ENCODE data around the gene GAL.

DNA sequence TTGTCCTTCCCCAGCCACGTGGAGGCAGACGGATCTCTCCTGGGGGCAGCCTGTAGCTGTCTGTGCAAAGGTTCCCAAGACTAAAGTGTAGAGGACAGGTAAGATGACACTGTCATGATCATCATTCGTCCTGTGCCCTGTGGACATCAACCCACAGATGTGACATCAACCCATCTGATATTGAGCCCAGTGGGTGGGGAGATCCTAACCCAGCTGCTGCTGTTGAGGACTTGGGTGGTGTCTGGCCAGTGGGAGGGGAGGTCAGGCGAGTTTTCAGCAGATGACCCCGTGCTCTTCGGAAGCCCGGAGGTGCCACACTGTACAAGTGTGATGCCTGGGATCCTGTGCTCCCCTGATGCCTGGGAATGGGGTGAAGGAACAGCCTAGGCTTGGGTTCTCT is 1.2 kb upstream of the GAL start:
- TF ChIP-seq EP300 (IDR thresholded peaks at IDR 0.05) (no peak), POLR2A (IDR thresholded peaks at IDR 0.05) (no peak)
- TF ChIP-seq, protein P1, sequence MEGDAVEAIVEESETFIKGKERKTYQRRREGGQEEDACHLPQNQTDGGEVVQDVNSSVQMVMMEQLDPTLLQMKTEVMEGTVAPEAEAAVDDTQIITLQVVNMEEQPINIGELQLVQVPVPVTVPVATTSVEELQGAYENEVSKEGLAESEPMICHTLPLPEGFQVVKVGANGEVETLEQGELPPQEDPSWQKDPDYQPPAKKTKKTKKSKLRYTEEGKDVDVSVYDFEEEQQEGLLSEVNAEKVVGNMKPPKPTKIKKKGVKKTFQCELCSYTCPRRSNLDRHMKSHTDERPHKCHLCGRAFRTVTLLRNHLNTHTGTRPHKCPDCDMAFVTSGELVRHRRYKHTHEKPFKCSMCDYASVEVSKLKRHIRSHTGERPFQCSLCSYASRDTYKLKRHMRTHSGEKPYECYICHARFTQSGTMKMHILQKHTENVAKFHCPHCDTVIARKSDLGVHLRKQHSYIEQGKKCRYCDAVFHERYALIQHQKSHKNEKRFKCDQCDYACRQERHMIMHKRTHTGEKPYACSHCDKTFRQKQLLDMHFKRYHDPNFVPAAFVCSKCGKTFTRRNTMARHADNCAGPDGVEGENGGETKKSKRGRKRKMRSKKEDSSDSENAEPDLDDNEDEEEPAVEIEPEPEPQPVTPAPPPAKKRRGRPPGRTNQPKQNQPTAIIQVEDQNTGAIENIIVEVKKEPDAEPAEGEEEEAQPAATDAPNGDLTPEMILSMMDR (IDR thresholded peaks at IDR 0.05): no peak
